ENCODE data around the gene CAD.

The CAD gene

DNA sequence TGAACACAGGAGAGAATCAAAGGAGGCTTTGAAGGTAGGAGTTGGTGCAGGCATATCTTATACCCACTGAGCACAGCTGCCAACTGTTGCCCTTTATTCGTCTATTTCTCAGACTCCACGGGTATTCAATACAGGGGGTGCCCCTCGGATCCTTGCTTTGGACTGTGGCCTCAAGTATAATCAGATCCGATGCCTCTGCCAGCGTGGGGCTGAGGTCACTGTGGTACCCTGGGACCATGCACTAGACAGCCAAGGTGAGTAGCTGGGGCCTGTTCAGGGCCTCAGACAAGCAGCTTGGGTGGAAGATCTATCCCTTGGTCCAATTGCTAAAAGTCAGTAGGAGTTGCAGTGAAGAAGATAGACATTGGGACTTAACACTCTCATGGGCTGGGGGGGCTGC lies 5.2 kb downstream of the CAD start:
- Histone ChIP-seq H3K9me3 (ENCODE audit: low read length) (no peaks in the 10 kb centered on the region), H3K36me3 (ENCODE audit: insufficient read depth, low read length) (peaks cover 80% of the 10 kb centered on the region), H2AFZ (ENCODE audit: low read depth, low read length) (no peak overlapping the region), H3K4me1 (ENCODE audit: insufficient read depth, low read length) (no peaks in the 10 kb centered on the region), H3K27me3 (ENCODE audit: insufficient read depth, low read length) (no peaks in the 10 kb centered on the region), H3K4me3 (ENCODE audit: low read length) (no peak overlapping the region)

- no peaks in the 10 kb centered on the region for H3K9me3 ChIP-seq (ENCODE audit: low read length)
- H3K4me3 ChIP-seq (ENCODE audit: low read length), result no peak overlapping the region
- no peak overlapping the region for H2AFZ ChIP-seq (ENCODE audit: low read depth, low read length)
- peaks cover 77% of the 10 kb centered on the region for H3K36me3 ChIP-seq (ENCODE audit: insufficient read depth, low read length)
- H3K4me1 ChIP-seq (ENCODE audit: insufficient read depth, low read length), result no peaks in the 10 kb centered on the region
- no peaks in the 10 kb centered on the region for H3K27me3 ChIP-seq (ENCODE audit: insufficient read depth, low read length)
Observed at GRCh38 chr2:27223416-27223815, 6.2 kb downstream of the CAD start.

DNA sequence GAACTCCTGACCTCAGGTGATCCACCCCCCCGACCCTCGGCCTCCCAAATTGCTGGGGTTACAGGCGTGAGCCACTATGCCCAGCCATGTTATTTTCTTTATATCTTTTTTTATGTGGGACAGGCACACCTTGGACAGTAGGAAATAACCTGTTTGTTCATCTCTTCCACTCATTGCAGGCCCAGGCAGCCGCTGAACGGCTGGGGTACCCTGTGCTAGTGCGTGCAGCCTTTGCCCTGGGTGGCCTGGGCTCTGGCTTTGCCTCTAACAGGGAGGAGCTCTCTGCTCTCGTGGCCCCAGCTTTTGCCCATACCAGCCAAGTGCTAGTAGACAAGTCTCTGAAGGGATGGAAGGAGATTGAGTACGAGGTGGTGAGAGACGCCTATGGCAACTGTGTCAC lies 8.4 kb downstream of the CAD start:
- H3K27me3 ChIP-seq (ENCODE audit: insufficient read depth, low read length), result no peaks in the 10 kb centered on the region
- peaks cover 67% of the 10 kb centered on the region for H3K36me3 ChIP-seq (ENCODE audit: insufficient read depth, low read length)
- H3K4me1 ChIP-seq (ENCODE audit: insufficient read depth, low read length), result no peaks in the 10 kb centered on the region
- H3K4me3 ChIP-seq (ENCODE audit: low read length), result no peak overlapping the region
- no peak overlapping the region for H2AFZ ChIP-seq (ENCODE audit: low read depth, low read length)
- H3K9me3 ChIP-seq (ENCODE audit: low read length), result no peaks in the 10 kb centered on the region

DNA sequence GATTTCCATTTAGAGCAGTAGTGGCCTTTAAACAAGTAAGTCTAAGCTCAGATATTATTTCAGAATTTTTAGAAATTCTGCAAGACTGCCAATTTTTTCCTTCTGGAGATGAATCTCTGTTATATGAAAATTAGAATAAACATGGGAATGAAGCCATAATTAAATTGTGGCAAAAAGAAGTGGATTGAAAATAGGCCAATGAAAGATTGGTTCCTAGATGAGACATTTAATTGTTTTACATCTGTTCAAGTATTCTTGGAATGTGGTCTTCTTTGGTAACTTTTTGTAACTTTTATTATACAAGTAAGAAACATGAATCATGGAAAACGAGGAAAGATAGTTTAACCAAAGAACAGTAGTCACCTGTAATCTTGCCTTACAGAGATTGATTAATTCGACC lies 10.3 kb downstream of the CAD start:
- peaks cover 67% of the 10 kb centered on the region for H3K36me3 ChIP-seq (ENCODE audit: insufficient read depth, low read length)
- no peak overlapping the region for H2AFZ ChIP-seq (ENCODE audit: low read depth, low read length)

DNA sequence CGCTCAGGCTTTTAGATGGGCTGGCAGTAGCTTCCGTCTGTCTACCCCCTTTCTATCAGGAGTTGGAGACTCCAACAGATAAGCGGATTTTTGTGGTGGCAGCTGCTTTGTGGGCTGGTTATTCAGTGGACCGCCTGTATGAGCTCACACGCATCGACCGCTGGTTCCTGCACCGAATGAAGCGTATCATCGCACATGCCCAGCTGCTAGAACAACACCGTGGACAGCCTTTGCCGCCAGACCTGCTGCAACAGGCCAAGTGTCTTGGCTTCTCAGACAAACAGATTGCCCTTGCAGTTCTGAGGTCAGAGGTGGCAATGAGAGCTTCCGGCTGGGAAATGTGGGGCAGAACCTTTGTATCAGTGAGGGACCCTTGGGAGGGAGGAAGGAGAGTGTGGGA lies 14.8 kb downstream of the CAD start:
- Histone ChIP-seq H3K9me3 (ENCODE audit: low read length) (no peaks in the 10 kb centered on the region), H3K36me3 (ENCODE audit: insufficient read depth, low read length) (peaks cover 76% of the 10 kb centered on the region), H3K4me1 (ENCODE audit: insufficient read depth, low read length) (no peaks in the 10 kb centered on the region), H3K4me3 (ENCODE audit: low read length) (no peak overlapping the region), H3K27me3 (ENCODE audit: insufficient read depth, low read length) (no peaks in the 10 kb centered on the region), H2AFZ (ENCODE audit: low read depth, low read length) (no peak overlapping the region)

More for the DNA sequence above, 10.3 kb downstream of the CAD start:
- Histone ChIP-seq H3K27me3 (ENCODE audit: insufficient read depth, low read length) (no peaks in the 10 kb centered on the region), H3K4me3 (ENCODE audit: low read length) (no peak overlapping the region), H3K9me3 (ENCODE audit: low read length) (no peaks in the 10 kb centered on the region), H3K4me1 (ENCODE audit: insufficient read depth, low read length) (no peaks in the 10 kb centered on the region)

DNA sequence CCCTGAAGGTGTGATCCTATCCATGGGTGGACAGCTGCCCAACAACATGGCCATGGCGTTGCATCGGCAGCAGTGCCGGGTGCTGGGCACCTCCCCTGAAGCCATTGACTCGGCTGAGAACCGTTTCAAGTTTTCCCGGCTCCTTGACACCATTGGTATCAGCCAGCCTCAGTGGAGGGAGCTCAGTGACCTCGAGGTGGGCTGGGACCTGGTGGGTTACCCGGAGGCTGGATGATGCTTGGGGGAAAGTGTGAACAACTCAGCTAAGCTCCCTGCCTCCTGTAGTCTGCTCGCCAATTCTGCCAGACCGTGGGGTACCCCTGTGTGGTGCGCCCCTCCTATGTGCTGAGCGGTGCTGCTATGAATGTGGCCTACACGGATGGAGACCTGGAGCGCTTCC lies 16.2 kb downstream of the CAD start:
- Histone ChIP-seq H3K36me3 (ENCODE audit: insufficient read depth, low read length) (peaks cover 78% of the 10 kb centered on the region), H2AFZ (ENCODE audit: low read depth, low read length) (no peak overlapping the region), H3K4me1 (ENCODE audit: insufficient read depth, low read length) (no peaks in the 10 kb centered on the region), H3K9me3 (ENCODE audit: low read length) (no peaks in the 10 kb centered on the region), H3K27me3 (ENCODE audit: insufficient read depth, low read length) (no peaks in the 10 kb centered on the region), H3K4me3 (ENCODE audit: low read length) (no peak overlapping the region)

DNA sequence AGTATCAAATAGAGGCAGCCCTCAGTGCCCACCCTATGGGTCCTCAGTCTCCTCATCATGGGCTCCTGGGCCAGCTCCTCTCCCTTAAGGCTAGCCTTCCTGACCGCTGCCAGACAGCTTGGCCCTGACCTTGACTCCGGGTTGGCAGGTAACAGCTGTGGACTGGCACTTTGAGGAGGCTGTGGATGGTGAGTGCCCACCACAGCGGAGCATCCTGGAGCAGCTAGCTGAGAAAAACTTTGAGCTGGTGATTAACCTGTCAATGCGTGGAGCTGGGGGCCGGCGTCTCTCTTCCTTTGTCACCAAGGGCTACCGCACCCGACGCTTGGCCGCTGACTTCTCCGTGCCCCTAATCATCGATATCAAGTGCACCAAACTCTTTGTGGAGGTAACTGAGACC lies 19.0 kb downstream of the CAD start:
- Histone ChIP-seq H3K9me3 (ENCODE audit: low read length) (no peaks in the 10 kb centered on the region), H3K36me3 (ENCODE audit: insufficient read depth, low read length) (peaks cover 95% of the 10 kb centered on the region), H3K4me3 (ENCODE audit: low read length) (no peak overlapping the region), H3K4me1 (ENCODE audit: insufficient read depth, low read length) (no peaks in the 10 kb centered on the region), H2AFZ (ENCODE audit: low read depth, low read length) (no peak overlapping the region), H3K27me3 (ENCODE audit: insufficient read depth, low read length) (no peaks in the 10 kb centered on the region)

DNA sequence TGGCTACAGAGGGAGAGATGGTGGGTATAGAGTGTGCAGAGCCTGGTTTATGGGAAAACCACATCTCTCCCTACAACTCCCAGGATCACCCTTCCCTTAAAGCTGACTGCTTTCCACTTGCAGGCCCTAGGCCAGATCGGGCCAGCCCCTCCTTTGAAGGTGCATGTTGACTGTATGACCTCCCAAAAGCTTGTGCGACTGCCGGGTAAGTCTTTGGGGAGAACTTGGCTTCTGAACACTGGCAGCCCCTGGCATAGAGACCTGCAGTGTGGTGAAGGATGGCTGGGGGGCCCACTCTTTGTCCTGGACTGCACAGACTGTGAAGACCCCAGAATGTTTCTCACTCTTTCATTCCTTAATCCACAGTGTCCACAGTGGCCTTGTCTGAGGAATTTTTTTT lies 19.5 kb downstream of the CAD start:
- H3K4me1 ChIP-seq (ENCODE audit: insufficient read depth, low read length), result no peaks in the 10 kb centered on the region
- H3K9me3 ChIP-seq (ENCODE audit: low read length), result no peaks in the 10 kb centered on the region
- H2AFZ ChIP-seq (ENCODE audit: low read depth, low read length), result no peak overlapping the region
- H3K4me3 ChIP-seq (ENCODE audit: low read length), result no peak overlapping the region
- no peaks in the 10 kb centered on the region for H3K27me3 ChIP-seq (ENCODE audit: insufficient read depth, low read length)
- peaks cover 96% of the 10 kb centered on the region for H3K36me3 ChIP-seq (ENCODE audit: insufficient read depth, low read length)

- Histone ChIP-seq H3K4me1 (ENCODE audit: insufficient read depth, low read length) (no peaks in the 10 kb centered on the region), H3K27me3 (ENCODE audit: insufficient read depth, low read length) (no peaks in the 10 kb centered on the region), H3K9me3 (ENCODE audit: low read length) (no peaks in the 10 kb centered on the region), H2AFZ (ENCODE audit: low read depth, low read length) (no peak overlapping the region), H3K4me3 (ENCODE audit: low read length) (no peak overlapping the region), H3K36me3 (ENCODE audit: insufficient read depth, low read length) (peaks cover 96% of the 10 kb centered on the region)
Observed at GRCh38 chr2:27237341-27237945, 20.3 kb downstream of the CAD start.

DNA sequence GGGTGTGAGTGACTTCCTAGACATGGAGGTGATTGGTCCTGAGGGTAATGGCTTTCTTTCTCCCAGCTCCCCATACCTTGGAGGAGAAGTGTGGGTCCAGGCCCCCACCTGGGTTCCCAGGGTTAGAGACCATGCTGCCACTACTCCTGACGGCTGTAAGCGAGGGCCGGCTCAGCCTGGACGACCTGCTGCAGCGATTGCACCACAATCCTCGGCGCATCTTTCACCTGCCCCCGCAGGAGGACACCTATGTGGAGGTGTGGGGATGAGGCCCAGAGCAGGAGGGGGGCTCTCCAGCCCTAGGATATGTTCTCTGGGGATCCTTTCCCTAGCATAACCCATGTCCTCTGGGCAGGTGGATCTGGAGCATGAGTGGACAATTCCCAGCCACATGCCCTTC lies 21.8 kb downstream of the CAD start:
- peaks cover 96% of the 10 kb centered on the region for H3K36me3 ChIP-seq (ENCODE audit: insufficient read depth, low read length)
- no peak overlapping the region for H3K4me3 ChIP-seq (ENCODE audit: low read length)
- H3K4me1 ChIP-seq (ENCODE audit: insufficient read depth, low read length), result no peaks in the 10 kb centered on the region
- no peaks in the 10 kb centered on the region for H3K9me3 ChIP-seq (ENCODE audit: low read length)
- H3K27me3 ChIP-seq (ENCODE audit: insufficient read depth, low read length), result no peaks in the 10 kb centered on the region
- H2AFZ ChIP-seq (ENCODE audit: low read depth, low read length), result no peak overlapping the region

- no peaks in the 10 kb centered on the region for H3K4me1 ChIP-seq (ENCODE audit: insufficient read depth, low read length)
- no peak overlapping the region for H3K4me3 ChIP-seq (ENCODE audit: low read length)
- H3K27me3 ChIP-seq (ENCODE audit: insufficient read depth, low read length), result no peaks in the 10 kb centered on the region
- H3K36me3 ChIP-seq (ENCODE audit: insufficient read depth, low read length), result peaks cover 88% of the 10 kb centered on the region
- H2AFZ ChIP-seq (ENCODE audit: low read depth, low read length), result no peak overlapping the region
- H3K9me3 ChIP-seq (ENCODE audit: low read length), result no peaks in the 10 kb centered on the region
Observed at GRCh38 chr2:27240406-27240805, 23.2 kb downstream of the CAD start.

DNA sequence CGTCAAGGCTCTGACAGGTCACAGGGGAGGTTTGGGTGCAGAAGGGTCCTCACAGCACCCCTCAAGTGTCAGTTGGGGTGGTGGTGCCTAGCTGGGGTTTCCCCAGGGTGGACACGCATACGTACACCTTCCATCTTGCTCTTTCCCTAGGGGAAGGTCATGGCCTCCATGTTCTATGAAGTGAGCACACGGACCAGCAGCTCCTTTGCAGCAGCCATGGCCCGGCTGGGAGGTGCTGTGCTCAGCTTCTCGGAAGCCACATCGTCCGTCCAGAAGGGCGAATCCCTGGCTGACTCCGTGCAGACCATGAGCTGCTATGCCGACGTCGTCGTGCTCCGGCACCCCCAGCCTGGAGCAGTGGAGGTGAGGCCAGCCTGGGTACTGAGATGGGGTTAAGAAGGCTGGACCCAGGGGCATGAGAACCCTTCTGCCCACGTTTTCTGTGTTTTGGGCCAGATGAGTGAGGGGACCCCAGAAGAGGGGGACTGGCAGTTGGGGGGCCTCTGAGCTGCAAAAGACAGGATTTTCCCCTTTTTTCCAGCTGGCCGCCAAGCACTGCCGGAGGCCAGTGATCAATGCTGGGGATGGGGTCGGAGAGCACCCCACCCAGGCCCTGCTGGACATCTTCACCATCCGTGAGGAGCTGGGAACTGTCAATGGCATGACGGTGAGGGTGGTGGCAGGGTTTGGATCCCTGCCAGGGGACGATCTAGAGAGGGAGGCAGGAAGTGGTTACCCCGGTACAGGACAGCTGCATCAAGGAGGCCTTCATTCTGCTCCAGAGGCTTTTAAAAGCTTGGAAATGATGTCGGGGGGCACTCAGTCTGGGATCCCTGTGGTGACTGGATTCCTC lies 24.8 kb downstream of the CAD start:
- Histone ChIP-seq H3K4me1 (ENCODE audit: insufficient read depth, low read length) (no peaks in the 10 kb centered on the region), H3K4me3 (ENCODE audit: low read length) (no peak overlapping the region), H3K27me3 (ENCODE audit: insufficient read depth, low read length) (no peaks in the 10 kb centered on the region), H3K9me3 (ENCODE audit: low read length) (no peaks in the 10 kb centered on the region), H3K36me3 (ENCODE audit: insufficient read depth, low read length) (peaks cover 72% of the 10 kb centered on the region), H2AFZ (ENCODE audit: low read depth, low read length) (no peak overlapping the region)

- Histone ChIP-seq H3K9me3 (ENCODE audit: low read length) (no peaks in the 10 kb centered on the region), H3K36me3 (ENCODE audit: insufficient read depth, low read length) (peaks cover 67% of the 10 kb centered on the region), H3K4me1 (ENCODE audit: insufficient read depth, low read length) (no peaks in the 10 kb centered on the region), H2AFZ (ENCODE audit: low read depth, low read length) (no peak overlapping the region), H3K4me3 (ENCODE audit: low read length) (no peak overlapping the region), H3K27me3 (ENCODE audit: insufficient read depth, low read length) (no peaks in the 10 kb centered on the region)
Observed at GRCh38 chr2:27242614-27242951, 25.4 kb downstream of the CAD start.

All from neuron (in vitro differentiated cells).